NCI-H1694 (cell line): ENCODE results near the gene PEPD.

Experiments used
- DNase-seq: peaks from one replicate; lab custom pipeline; 2025; lab: John Stamatoyannopoulos, UW

The PEPD gene

DNA sequence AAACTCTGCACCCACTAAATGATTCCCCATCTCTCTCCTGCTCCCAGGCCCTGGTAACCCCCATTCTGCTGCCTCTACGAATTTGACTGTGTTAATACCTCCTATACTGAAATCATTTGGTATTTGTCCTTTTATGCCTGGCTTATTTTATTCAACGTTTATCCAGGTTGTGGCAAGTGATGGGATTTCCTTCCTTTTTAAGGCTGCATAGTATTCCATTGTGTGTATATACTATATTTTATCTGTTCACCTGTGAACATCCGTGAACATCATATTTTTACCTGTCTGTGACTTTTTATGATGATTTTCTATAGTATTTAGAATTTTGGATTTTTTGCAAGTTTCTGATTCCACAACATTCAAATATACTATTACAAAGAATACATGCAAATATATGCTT lies 162.0 kb downstream of the PEPD start:
- no peak for DNase-seq

DNA sequence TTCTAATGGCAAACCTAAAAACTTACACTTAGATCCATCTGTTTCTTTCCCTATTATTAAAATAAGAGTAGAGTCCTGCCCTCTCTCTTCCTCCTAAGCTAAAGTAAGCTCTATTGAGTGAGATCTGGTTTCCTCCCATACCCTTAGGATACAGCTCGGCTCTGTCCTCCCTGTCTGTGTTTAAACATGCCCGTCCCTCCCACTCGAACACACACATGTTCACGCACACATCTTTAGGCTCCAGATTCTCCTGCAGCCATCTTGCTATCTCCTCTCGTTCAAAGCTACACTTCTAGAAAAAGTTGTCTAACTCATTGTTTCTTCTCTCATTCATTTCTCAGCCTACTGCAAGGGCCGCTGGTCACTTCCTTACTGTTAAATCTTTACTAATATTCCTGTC lies 163.2 kb downstream of the PEPD start:
- no peak for DNase-seq

DNA sequence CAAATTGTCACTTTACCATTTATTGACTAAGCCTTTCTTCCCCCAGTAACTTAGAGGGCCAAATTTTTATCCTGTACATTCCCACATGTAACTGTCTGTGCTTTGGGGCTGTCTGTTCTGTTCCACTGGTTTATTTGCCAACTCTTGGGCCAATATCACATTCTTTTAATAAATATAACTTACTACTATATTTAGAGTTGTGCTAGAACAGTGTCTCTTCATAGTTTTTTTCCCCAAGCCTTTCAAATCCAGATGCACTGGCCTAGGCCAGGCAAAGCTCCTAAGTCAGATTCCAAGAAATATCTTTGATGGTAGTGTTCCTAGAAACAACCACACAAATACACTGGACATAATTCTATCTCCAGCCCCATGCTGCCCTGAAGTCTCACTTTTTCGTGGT lies 164.0 kb downstream of the PEPD start:
- no peak for DNase-seq

DNA sequence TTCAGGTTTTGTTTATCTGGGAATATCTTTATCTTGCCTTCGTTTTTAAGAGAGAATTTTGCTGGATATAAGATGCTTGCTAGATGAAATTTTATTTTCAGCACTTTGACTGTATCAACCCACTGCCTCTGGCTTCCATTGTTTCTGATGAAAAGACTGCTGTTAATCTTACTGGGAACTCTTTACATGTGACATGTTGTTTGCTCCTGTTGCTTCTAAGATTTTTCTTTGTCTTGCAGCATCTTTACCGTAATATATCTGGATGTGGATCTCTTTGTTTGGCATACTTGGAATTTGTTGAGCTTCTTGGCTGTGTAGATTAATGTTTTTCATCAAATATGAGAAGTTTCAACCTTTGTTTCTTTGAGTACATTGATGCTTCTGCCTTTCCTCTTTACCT lies 166.1 kb downstream of the PEPD start:
- DNase-seq, result no peak

DNA sequence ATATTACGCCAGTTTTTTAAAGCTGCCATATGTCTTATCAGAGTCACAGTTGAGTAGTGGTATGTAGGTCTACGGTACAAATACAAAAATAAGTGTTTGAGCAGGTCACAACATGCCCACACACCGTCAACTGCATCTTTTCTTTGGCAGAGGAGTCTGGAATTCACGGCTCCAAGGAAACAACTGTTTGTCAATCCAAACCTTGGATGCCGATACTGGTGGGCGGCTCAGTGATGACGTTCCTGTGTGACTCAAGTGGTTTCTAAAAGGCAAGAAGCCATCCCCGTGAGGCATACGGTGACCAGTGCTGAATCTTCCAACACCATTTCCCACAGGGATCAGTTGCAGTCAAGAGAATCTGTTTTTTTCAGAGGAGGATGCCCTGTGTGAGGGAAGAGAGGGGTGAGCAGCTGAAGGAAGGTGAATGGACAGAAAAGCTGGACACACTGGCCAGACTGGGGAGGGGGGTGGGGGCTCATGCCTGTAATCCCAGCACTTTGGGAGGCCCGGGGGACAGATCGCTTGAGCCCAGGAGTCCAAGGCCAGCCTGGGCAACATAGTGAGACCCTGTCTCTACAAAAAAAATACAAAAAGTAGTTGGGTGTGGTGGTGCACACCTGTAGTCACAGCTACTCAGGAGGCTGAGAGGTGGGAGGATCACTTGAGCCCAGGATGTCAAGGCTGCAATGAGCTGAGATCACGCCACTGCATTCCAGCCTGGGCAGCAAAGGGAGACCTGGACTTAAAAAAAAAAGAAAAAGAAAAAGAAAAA lies 170.9 kb downstream of the PEPD start:
- DNase-seq, result no peak

DNA sequence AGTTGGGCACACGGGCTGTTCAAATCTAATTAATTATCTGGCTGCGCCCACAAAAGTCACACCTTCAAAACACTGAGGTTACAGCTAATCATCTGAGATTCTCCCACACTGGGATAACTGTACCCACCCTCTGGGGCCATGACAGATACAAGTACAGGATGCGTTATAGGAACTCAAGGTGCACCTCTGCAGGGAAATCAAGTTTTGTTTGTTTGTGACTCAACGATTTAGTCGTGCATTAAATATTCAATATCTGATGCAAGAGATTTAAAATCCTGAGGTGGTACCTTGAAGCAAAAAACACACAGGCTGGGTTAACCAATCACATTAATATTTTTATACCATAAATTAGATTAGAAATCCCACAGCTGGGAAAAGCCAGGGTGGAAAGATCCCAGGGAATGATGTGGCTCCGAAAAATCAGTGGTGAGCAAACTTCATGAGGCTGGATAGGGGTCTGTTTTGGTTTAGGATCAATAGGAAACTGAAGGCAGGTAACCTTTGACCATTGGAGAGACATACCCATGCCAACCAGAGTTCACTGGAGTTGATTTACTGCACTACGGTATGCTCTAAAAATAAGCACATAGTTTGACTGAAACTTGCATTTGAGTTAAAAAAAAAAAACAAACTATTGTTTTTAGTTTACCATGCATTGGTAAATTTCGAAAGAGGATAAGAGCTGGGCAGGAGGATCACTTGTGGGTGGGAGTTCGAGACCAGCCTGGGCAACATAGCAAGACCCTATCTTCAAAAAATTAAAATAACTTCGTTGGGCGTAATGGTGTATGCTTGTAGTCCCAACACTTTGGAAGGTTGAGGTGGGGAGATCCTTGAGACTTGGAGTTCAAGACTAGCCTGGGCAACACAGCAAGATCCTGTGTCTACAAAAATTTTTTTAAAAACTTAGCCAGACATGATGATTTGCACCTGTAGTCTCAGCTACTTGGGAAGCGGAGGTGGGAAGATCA lies 172.0 kb downstream of the PEPD start:
- DNase-seq, result no peak

DNA sequence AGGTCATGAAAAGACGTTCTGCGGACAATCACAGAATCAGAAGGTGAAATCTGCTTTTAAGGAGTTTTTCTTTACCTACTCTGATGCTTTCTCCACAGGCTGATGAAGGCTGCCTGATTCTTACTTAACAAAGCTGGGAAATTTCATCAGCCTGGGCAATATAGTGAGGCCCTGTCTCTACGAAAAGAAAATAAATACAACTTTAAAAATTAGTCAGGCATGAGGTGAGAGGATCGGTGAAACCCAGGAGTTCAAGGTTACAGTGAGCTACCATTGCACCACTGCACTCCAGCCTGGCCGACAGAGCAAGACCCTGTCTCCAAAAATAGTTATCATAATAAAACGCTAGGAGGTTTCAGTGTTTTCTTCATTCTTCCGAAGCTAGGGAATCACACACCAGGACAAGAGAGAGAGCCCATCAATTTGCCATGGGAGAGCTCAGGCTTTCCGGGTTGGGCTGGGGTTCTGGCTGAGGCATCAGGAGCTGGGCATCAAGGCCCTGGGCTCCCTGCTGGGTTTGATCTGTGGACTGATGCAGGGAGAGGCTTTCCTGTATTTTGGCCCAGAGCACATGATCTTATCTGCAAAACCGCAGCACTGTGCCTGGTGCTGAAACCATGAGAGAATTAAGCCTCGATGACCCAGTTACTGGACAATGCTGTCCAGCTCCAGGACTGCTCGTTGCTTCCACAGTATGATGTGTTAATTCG lies 173.1 kb downstream of the PEPD start:
- no peak for DNase-seq

DNA sequence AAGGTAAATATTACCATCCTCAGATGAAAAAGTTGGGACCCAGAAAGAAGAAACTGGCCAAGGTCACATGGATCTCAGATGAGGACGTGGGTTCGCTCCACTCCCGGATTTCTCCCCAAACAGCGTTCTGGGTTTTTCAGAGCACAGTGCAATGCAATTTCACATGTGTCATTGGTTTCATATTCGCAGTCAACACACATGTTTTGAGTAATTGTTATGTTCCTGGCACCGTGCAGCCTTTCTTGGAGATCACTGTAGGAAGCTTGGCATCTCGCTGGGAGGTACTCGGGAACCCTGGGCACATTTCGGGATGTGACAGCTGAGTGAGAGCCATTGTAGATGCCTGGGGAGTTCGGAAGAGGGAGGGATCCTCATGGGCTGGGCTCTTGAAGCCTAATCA lies 174.3 kb downstream of the PEPD start:
- no peak for DNase-seq

DNA sequence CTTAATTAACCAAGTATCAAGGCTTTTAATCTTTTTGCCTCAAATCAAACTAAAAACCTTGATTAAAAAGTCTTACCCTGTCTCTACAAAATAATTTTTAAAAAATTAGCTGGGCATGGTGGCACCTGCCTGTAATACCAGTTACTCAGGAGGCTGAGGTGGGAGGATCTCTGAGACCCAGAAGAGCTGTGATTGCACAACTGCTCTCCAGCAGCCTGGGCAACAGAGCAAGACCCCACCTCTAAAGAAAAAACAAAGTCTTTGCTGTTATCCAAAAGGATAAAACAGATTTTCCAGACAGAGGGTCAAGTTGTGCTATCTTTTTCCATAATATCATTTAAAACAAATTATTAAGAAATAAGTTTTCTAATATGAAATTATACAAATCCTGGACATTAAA lies 174.9 kb downstream of the PEPD start:
- no peak for DNase-seq

DNA sequence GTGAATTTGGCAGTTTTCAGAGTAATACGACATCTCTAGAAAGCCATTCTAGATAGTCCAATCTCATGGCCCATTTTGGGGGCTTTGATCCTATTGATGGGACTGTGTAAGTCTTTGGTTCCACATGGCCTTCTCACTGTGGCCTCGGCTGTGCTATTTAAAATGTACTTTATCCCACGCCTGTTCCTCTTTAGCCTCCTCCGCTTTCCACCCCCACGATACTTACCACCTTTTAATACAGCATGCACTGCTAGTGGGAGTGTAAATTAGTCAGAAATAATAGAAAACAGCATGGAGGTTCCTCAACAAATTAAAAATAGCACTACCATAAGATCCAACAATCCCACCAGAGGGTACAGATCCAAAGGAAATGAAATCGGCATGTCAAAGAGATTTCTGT lies 176.4 kb downstream of the PEPD start:
- DNase-seq, result no peak

DNA sequence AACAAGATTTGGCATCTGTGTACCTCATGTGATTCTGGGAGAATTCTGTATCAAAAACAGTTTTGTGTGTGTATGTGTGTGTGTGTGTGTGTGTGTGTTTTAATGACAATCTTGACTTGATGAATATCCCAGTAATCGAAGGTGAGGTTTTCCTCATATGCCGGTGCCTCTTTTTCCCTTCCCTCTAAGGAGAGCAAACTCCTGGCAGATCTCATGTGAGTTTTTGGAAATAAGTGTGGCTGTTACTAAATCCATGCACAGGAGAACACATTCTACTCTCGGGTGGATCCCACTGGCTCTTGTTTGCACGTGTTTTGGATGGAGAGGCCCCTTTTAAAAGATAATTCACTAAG lies 177.0 kb downstream of the PEPD start:
- DNase-seq, result no peak

DNA sequence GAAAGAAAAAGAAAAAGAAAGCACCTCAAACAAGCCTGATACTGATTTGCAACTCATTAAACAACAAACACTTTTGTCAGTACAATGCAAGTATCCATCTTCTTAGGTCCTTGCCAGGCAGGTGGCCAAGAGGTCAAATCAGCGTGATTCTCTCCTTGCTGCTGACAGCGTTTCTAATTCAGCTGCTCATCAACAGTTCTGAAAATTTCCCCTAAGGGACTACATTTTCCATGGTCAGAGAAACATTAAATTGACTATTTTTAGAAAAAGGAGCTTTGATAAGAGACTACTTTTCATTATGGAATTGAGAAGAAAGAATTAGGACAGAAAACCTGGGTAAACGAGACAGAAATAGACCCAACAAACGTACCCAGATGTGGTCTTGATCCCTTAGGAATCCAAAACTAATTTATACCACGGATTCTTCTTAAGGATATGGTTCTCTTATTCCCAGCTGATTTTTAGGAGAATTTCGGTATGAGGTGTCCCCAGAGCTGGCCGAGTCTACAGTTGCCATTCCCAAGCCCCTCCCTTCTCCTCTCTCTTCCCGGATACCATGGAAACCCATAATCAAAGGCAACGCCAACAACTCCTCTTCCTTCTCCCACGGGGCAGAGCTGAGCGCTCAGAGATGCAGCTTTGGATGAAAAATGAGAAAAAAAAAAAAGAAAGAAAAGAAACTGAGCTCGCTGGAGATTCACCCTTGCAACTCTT lies 177.6 kb downstream of the PEPD start:
- DNase-seq, result no peak

DNA sequence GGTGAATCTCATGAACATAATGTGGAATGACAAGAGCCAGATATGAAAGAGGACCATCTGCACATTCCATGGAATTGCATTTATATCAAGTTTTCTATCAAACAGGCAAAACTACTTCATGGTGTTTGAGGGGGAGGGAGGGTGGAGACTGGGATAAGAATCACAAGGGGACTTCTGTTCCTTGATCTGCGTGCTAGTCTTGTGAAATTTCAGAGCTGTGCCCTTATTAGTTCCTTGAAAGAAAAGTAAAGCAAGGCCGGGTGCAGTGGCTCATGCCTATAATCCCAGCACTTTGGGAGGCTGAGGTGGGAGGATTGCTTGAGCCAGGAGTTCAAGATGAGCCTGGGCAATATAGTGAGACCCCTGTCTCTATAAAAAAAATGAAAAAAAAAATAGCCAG lies 178.3 kb downstream of the PEPD start:
- no peak for DNase-seq

DNA sequence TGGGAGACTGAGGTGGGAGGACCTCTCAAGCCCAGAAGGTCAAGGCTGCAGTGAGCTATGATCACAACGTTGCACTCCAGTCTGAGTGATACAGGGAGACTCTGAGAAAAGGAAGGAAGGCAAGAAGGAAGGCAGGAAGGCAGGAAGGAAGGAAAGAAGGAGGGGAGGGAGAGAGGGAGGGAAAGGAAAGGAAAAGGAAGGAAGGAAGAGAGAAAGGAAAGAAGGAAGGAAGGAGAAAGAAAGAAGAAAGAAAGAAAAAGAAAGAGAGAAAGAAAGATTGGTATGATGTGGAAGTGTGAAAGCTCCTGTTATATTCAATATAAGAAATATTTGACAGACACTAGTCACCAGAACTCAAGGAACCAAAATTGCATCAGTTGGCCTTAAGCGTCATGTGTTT lies 180.6 kb downstream of the PEPD start:
- no peak for DNase-seq

DNA sequence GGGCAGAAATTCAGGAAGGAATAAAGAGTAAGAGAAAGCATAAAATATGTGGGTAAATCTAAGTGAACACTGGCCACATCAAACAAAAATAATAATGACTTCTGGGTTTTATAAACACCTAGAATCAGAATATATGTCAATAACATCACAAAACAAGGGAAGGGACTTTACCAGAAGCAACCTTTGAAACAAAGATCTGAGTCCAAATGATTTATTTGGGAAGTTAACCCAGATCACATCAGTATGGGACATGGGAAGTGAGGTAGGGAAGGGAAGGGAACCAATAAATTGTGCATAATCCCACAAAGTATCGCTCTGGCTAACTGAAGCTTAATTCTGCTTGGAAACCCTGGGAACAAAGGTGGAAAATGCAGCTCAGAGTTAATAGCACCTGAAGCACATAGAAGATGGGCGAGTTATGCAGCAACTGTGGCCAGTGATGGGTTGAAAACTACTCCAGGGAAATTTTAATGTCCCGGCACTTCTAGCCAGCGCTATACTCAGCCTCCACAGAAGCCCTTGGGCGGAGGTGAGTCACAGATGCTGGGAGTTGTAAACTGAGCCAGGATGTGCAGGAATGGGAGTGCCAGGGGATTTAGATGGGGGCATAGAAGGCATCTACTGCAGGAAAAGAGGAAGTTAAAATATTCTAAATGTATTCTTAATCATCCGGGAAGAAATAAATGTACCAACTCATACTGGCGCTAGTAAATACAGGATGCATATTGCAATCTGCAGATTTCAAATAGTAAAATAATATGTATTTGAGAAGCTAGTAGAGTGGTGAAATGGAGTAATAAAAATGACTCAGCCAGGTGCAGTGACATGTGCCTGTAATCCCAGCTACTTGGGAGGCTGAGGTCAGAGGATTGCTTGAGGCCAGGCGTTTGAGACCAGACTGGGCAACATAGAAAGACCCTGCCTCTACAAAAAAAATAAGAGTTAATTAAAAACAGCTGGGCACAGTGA lies 182.3 kb downstream of the PEPD start:
- no peak for DNase-seq
